GM10266 (cell line): Measurements from ENCODE around the gene ACSS1.

Experiments
- DNase-seq: peaks from one replicate; pipeline ENCODE4 v3.0.0; 2012; ENCODE audit errors: extremely low spot score
- CTCF ChIP-seq: IDR thresholded peaks from 2 replicates; pipeline ENCODE4 v1.5.1; 2012; ENCODE audit warnings: mild to moderate bottlenecking, low read depth; ENCODE audit not compliant: control insufficient read depth, insufficient read depth; ENCODE audit errors: missing control alignments

Gene ACSS1

DNA sequence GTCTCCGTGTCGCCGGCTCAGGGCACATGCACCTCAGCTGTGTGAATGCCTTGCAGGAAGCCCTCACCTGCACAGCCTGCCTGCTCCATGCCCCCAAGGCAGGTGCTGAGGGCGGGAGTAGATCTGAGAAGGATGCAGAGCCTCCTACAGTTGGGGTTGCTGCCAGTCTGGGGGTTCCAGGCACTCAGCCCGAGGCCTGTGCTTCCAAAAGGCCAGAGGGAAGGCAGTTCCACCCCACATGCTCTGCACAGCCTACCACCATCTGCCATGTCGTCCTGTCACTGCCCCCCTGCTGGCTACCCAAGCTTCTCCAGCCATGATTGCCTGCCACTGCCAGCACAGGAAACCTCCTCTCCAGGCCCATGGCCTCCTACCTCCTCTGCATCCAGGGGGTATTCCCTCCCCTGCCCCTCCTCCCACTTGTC is 19.3 kb downstream of the ACSS1 start:
- TF ChIP-seq CTCF = no peak
- DNase-seq = no peak

- TF ChIP-seq CTCF = no peak
Observed at GRCh38 chr20:25038103-25038410, 19.9 kb downstream of the ACSS1 start.

GRCh38 chr20:25037288-25038102 is 20.4 kb downstream of the ACSS1 start:
- DNase-seq = no peak
- no peak for TF ChIP-seq CTCF

More at GRCh38 chr20:25038103-25038410, 19.9 kb downstream of the ACSS1 start:
- no peak for DNase-seq

DNA sequence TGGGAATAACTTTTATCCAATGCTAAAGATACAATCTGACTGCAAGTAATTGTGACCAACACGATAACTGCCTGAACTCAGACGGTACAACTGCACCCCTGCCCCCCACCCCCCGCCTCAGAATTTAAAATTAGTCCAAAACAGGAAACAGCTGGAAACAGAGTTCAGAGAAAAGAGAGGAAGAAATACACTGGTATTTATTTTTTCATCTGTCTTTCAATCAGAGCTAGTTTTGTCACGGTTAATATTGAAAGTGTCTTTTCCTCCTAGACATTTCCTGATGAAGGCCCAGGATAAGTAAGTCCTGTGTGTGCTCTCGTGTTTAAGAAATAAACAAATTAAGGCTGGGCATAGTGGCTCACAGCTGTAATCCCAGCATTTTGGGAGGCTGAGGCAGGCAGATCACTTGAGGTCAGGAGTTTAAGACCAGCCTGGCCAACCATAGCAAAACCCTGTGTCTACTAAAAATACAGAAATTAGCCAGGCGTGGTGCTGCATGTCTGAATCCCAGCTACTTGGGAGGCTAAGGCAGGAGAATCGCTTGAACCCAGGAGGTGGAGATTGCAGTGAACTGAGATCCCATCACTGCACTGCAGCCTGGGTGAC is 21.5 kb downstream of the ACSS1 start:
- TF ChIP-seq CTCF = no peak
- no peak for DNase-seq

DNA sequence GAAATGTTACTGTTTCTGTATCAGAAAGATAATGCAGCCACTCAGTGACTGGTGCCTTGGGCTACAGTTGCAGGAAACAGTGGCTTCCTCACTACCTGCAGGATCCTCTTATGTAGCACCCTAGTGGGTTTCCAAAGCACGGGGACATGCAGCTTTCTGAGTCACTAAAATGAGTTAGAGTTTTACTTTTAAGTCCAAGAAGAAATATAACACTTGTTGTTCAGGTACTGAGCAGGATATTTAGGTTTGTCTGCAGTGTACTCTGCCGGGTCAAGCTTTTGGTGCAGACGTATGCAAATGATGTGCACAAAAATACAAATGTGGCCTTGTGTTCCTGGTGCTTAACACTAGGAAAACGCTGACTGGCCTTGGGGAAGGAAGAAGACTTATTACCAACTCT is 22.0 kb downstream of the ACSS1 start:
- no peak for TF ChIP-seq CTCF

GRCh38 chr20:25033924-25034300 is 24.0 kb downstream of the ACSS1 start:
- TF ChIP-seq CTCF = no peak
- DNase-seq = no peak

More for the DNA sequence above, 22.0 kb downstream of the ACSS1 start:
- no peak for DNase-seq

- no peak for DNase-seq
- TF ChIP-seq CTCF = no peak
Observed at GRCh38 chr20:25033265-25033923, 24.5 kb downstream of the ACSS1 start.
